NCI-H748 treated with DMSO at 0.1 percent for 48 hours (cell line): Measurements from ENCODE around the gene CLN3.
"Not testable (repeated sequence)": the region's sequence is repeated elsewhere in the genome, so short reads cannot be mapped to it uniquely, and the experiment has no call there.

Experiments used
- DNase-seq: peaks from one replicate; lab custom pipeline; 2025; lab: John Stamatoyannopoulos, UW

The CLN3 gene

DNA sequence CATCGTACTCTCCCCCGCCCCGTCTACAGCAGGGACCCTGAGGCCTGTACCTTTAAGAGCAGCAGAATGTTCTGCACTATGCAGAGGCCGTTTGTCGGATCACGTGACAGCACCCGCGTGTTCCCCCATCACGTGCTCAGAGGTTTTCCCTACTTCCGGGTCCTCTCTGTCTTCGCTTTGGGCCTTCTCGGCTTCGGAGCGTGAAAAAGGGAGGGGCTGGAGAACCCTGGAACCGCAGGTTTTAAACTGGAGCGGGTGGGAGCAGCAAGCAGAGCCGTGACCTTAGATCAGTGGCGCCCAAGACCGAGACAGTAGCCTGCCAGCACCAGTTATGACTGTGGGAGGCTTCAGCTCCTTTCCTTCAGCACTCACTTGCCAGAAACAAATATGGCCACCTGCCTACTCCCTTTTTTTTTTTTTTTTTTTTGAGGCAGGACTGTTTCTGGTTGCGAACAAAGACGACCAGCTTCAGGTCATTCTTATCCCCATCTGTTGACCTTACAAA lies at the start of gene CLN3:
CLN3 (minus strand) TSS at position 105 of the 505 bp plus-strand sequence. CDS start 315 bp downstream, outside the sequence.
- peak; percentile 86 for DNase-seq

DNA sequence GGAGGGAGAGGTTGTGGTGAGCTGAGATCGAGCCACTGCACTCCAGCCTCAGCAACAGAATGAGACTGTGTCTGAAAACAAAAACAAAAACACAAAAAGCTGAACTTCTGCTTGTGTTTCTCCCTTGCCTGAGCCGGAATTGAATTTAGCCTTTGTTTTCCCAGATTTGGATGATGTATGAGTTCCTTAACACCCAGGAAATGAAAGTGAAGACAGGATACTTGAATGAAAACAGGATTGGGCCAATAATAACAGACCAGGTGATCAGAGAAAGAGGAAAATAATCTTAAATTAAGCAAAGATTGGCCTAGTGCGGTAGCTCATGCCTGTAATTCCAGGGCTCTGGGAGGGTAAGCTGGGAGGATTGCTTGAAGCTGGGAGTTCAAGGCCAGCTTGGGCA lies 48.5 kb upstream of the CLN3 start:
- DNase-seq: no peak

GRCh38 chr16:28538733-28539596 lies 47.1 kb upstream of the CLN3 start, which contains the start of gene NUPR1:
TSS of gene NUPR1 (minus strand) at chr16:28538974. CDS start at chr16:28538907, 67 bp downstream.
- DNase-seq: no peak

DNA sequence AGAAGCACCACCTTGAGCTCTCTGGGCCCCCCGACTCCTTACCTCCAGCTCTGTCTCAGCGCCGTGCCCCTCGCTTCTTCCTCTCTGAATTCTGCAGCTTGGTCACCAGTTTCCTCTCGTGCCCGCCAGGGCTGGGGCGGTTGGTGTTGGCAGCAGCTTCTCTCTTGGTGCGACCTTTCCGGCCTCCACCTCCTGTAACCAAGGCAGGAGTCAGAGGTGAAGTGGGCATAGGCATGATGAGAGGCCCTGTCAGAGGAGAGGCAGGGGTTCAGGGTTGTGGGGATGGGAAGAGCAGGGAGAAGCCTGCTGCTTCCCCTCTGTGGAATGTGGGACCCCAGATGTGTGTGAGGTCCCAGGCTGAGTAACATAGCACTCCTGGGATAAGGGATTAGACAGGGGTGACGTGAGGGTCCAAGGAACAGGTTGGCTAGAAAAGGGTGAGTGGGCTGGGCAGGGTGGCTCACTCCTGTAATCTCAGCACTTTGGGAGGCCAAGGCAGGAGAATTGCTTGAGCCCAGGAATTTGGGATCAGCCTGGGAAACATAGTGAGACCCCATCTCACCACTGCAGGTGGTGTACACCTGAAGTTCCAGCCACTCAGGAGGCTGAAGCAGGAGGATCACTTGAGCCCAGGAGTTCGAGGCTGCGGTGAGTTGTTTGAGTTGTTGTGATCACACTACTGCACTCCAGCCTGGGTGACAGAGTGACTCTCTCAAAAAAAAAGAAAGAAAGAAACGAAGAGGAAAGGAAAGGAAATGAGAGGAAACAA lies 46.3 kb upstream of the CLN3 start:
- no peak for DNase-seq

DNA sequence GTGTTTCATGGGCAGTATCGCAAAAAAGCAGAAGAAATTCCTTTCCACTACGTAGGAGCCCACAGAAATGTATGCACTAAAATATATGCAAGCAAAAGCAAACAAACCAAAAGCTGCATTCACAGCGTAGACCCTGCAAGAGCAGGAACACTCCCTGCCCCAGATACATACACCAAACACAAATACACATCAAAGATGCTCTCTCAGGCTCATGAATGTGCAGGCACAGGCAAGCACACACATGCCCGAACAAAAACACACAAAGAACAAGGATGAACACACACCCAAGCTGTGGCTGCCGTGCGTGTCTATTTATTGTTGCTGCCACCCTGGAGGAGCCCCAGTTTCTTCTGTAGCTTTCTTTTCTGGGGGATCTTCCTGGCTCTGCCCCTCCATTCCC lies 45.2 kb upstream of the CLN3 start:
- DNase-seq: no peak

- no peak for DNase-seq
Observed at GRCh38 chr16:28534542-28535373, 42.9 kb upstream of the CLN3 start.

- no peak for DNase-seq
Observed at GRCh38 chr16:28532940-28533647, 41.2 kb upstream of the CLN3 start.

DNA sequence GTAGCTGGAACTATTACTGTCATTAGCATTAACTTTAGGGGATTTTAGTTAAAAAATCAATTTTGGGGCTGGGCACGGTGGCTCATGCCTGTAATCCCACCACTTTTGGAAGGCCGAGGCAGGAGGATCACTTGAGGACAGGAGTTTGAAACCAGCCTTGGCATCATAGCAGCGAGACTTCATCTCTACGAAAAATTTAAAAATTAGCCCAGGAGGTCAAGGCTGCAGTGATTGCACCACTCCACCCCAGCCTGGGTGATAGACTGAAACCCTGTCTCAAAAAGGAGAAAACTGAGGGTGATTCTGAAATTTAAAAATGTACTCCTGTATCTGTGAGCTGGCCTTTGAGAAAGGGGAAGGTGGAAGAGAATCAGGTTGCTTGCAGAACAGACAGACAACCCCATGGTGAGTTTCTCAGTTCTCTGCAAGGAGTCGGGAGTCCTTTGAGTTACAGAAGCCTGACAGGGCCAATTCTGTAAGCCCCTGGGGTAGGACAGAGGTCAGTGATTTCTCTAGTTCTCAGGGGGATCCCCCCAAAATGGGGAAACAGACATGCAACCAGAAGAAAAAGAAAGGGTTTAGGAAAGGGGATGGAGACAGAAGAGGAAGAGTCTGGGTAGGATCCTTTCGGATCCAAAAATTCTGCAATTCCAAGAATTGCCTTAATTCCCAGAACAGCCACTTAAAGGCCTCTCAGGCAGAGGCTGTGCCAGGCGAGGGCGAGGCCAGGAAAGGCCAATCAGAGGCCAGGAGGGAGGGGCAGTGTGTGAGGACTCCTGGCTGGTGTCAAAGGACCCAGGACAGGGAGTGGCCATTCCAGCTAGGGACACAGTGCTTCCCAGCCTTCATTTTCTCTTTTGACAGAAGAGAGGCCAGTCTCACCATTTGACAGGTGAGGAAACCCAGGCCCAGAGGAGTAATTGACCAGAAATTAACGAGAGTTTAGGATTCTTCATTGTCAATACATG lies 40.2 kb upstream of the CLN3 start:
- DNase-seq: no peak

DNA sequence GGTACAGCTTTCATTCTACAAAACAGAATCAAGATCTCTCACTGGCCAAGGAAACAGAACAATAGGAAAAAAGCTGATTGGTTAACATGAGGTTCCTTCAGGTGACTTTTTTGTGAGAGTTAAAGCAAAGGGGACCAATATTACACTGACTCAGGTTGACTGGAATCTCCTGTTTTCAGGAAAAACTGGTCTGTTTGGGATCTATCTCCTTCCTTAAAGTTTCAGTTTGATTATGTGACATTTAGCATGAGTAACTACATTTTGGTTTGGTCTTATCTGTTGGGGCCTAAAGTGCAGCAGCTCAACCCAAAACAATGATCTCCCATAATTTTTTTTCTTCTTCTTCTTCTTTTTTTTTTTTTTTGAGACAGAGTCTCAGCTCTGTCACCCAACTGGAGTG lies 37.2 kb upstream of the CLN3 start:
- DNase-seq: no peak

GRCh38 chr16:28528463-28528867 lies 36.6 kb upstream of the CLN3 start:
- no peak for DNase-seq

GRCh38 chr16:28527985-28528384 lies 36.1 kb upstream of the CLN3 start:
- DNase-seq: no peak

DNA sequence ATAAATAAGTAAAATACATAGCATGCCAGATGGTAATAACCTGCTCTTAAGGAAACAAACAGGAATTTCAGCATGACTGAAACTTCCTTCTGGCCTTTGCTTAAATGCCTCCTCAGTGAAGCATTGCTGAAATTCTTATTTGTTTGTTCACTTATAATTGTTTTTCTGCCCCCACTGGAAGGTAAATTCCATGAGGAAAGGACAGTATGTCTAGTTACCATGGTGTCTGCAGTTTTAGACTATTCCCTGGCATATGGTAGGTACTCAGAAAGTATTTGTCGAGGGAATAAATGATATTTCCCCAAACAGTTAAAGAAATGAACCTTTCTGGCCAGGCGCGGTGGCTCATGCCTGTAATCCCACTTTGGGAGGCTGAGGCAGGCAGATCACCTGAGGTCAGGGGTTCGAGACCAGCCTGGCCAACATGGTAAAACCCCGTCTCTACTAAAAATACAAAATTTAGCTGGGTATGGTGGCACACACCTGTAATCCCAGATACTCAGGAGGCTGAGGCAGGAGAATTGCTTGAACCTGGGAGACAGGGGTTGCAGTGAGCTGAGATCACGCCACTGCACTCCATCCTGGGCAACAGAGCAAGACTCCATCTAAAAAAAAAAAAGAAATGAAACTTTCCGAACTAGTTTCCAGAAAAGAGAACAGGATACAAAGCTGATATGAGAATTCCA lies 35.4 kb upstream of the CLN3 start:
- DNase-seq: not testable (repeated sequence)

DNA sequence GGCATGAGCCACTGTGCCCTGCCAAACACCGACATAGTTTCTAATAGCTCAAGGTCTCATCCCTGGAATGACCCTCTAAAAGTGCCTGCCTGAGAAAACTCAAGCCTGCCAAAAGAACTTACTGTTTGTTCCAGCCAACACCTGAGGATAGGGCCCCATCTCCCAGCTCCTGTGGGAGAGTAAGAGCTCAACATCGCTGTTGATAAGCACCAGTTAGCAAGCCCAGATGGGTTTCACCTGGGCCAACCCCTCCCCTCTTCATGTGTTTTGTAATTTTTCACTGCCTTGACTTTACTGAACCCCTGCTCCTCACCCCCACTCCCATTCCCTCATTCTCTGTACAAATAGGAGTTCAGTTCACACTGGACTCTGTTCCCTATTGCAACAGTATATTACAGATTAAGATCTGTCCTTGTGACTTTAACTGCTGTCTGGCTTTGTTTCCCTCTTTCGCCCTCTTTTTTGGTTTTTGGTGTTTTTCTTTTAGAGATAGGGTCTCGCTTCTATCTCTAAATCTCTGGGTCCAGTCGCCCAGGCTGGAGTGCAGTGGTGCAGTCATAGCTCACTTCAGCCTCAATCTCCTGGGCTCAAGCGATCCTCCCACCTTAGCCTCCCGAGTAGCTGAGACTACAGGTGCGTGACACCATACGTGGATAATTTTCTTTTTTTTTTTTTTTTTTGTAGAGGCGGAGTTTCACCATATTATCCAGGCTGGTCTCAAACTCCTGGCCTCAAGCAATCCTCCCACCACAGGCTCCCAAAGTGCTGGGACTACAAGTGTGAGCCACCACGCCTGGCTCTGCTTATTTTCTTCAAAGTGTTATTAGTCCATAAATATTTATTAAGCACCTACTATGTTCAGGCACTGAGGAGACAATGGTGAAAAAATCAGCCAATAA lies 34.6 kb upstream of the CLN3 start:
- no peak for DNase-seq

DNA sequence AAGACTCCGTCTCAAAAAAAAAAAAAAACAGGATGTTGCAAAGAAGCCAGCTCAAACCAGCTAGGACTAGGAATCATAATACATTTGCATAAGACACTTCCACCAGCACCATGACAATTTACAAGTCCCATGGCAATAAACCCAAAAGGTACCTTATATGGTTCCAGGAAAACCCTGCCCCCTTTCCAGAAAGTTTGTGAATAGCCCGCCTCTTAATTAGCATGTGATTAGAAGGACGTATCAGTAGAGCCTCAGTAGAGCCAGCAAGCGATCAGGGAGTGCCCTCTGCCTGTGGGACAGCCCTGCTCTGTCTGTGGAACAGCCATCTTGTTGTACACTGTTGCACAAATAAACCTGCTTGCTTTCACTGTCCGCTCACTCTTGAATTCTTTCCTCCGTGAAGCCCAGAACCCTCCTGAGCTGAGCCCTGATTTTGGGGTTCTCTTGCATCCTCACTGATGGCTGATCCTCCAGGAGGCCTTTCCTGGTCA lies 32.9 kb upstream of the CLN3 start:
- DNase-seq: no peak

- no peak for DNase-seq
Observed at GRCh38 chr16:28522792-28523191, 30.9 kb upstream of the CLN3 start.

DNA sequence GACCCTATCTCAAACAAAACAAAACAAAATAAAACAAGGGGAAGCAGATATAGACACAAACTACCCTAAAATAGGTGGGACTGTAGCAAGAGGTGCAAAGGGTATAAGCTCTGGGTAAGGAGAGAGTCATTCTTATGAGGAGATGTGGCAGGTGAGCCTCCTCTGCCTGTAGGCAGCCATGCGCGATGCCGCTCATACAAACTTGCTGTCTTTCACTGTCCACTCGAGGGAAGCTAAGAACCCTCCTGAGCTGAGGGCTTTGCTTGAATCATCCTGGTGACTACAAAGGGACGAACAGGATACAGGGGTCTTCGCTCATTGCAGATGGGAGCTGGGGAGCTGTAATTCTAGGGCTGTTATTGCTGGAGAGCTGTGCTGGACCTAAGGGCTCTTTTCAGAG lies 29.6 kb upstream of the CLN3 start:
- DNase-seq: no peak

GRCh38 chr16:28520672-28521071 lies 28.8 kb upstream of the CLN3 start:
- no peak for DNase-seq

- no peak for DNase-seq
Observed at GRCh38 chr16:28514246-28514645, 22.4 kb upstream of the CLN3 start.
